ENCODE data around the gene FBLN2. TPM values are rescaled to one million over a fixed set of nuclear protein-coding genes. Genes with fewer than 3 reads are reported as not detected.

Gene FBLN2
- total and polyA plus RNA-seq, 4 donors, result 1.3 to 9.1 (median 4.3) TPM

DNA sequence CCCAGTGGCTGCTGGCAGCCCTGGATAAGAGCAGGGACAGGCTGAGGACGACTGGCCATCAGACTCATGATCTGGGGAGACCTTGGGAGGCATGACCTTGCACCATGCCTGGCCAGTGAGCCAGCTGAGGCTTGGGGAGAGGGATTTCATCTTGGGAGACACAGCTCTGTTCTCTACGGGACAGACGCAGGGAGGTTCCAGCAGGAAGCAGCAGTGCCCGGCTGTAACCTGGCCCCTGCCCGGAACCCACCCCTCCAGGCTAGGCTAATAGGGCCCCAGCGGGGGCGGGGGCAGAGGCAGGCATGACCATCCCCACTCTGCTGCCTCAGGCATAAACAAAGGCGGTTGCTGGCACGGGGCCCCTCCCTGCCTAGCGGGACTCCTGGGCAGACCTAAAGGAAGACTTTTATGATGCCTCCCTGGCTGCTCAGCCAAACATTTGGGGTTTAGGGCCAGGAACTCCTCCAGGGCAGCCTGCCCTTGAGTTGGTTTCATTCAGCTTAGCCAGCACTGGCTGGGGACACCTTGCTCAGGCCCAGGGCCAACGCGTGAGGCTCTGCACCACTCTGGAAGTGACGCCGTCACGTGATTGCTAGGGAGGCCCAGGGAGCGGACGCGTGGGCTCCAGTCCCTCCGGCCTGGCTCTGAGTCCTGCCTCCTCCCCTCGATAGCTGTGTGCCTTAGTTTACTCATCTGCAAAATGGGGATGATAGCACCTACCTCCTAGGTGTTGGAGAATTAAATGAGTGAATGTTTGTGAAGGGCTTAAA, 41.2 kb upstream of the FBLN2 start:
- no peak for DNase-seq (ENCODE audit: low spot score)
- WGBS, result 75% methylated on average over 20 of the region's 20 CpGs
- no peaks in the 10 kb centered on the region for H3K9me3 ChIP-seq (ENCODE audit: control insufficient read depth in 4 of 4, low read length in 3 of 4)
- no peak for TF ChIP-seq RAD21 (IDR thresholded peaks at IDR 0.05)
- TF ChIP-seq FOXA2 (IDR thresholded peaks at IDR 0.05), result no peak
- TF ChIP-seq, protein P1, sequence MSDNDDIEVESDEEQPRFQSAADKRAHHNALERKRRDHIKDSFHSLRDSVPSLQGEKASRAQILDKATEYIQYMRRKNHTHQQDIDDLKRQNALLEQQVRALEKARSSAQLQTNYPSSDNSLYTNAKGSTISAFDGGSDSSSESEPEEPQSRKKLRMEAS (IDR thresholded peaks at IDR 0.05), result no peak
- no peak for TF ChIP-seq HNF4G (IDR thresholded peaks at IDR 0.05)
- TF ChIP-seq CTCF (IDR thresholded peaks at IDR 0.05; ENCODE audit: low read depth, low read length, missing input control), result no peak
- no peak for TF ChIP-seq EGR1 (IDR thresholded peaks at IDR 0.05; ENCODE audit: low read depth in 2 of 2)
- no peak overlapping the region for H3K4me3 ChIP-seq (ENCODE audit: low read depth in 1 of 3, low read length in 3 of 3)
- H3K4me1 ChIP-seq (ENCODE audit: control insufficient read depth in 4 of 4, insufficient read depth in 4 of 4, low read length in 3 of 4), result no peaks in the 10 kb centered on the region
- no peaks in the 10 kb centered on the region for H3K36me3 ChIP-seq (ENCODE audit: control insufficient read depth in 4 of 4, insufficient read depth in 3 of 4, low read depth in 1 of 4, low read length in 3 of 4)
- no peaks in the 10 kb centered on the region for H3K27me3 ChIP-seq (ENCODE audit: control insufficient read depth in 4 of 4, insufficient read depth in 4 of 4, low read length in 3 of 4)
- no peak overlapping the region for H3K9ac ChIP-seq (ENCODE audit: low read depth in 1 of 2, low read length in 2 of 2)
- H3K27ac ChIP-seq (ENCODE audit: low read depth in 1 of 2, low read length in 2 of 2), result no peak overlapping the region

DNA sequence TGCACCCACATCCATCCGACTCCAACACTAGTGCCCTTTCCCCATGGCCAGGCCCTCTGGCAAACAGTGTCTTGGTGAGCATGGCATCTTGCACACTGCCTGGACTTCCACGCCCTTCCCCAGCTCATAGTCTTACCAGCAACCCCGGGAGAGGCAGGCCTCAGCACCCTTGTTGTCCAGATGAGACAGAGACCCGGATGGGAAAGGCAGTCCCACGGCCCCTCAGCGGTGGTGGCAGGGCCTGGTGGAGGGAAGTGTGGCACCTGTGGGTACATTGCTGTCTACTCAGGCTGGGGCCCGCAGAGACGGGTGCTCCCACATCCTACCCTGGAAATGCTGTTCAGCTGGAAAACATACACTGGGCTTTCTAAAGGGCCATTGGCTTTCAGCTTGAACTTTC, 40.4 kb upstream of the FBLN2 start:
- DNase-seq (ENCODE audit: low spot score), result no peak

More for the DNA sequence above, 40.4 kb upstream of the FBLN2 start:
- Histone ChIP-seq H3K9me3 (ENCODE audit: control insufficient read depth in 4 of 4, low read length in 3 of 4) (no peaks in the 10 kb centered on the region), H3K4me3 (ENCODE audit: low read depth in 1 of 3, low read length in 3 of 3) (no peak overlapping the region), H3K9ac (ENCODE audit: low read depth in 1 of 2, low read length in 2 of 2) (no peak overlapping the region), H3K27ac (ENCODE audit: low read depth in 1 of 2, low read length in 2 of 2) (no peak overlapping the region), H3K4me1 (ENCODE audit: control insufficient read depth in 4 of 4, insufficient read depth in 4 of 4, low read length in 3 of 4) (no peaks in the 10 kb centered on the region), H3K36me3 (ENCODE audit: control insufficient read depth in 4 of 4, insufficient read depth in 3 of 4, low read depth in 1 of 4, low read length in 3 of 4) (no peaks in the 10 kb centered on the region), H3K27me3 (ENCODE audit: control insufficient read depth in 4 of 4, insufficient read depth in 4 of 4, low read length in 3 of 4) (no peaks in the 10 kb centered on the region)
- TF ChIP-seq, protein P1 (IDR thresholded peaks at IDR 0.05), result no peak
- TF ChIP-seq RAD21 (IDR thresholded peaks at IDR 0.05), result no peak
- TF ChIP-seq SP1 (IDR thresholded peaks at IDR 0.05), result no peak
- TF ChIP-seq JUND (IDR thresholded peaks at IDR 0.05), result no peak
- TF ChIP-seq, protein P2, sequence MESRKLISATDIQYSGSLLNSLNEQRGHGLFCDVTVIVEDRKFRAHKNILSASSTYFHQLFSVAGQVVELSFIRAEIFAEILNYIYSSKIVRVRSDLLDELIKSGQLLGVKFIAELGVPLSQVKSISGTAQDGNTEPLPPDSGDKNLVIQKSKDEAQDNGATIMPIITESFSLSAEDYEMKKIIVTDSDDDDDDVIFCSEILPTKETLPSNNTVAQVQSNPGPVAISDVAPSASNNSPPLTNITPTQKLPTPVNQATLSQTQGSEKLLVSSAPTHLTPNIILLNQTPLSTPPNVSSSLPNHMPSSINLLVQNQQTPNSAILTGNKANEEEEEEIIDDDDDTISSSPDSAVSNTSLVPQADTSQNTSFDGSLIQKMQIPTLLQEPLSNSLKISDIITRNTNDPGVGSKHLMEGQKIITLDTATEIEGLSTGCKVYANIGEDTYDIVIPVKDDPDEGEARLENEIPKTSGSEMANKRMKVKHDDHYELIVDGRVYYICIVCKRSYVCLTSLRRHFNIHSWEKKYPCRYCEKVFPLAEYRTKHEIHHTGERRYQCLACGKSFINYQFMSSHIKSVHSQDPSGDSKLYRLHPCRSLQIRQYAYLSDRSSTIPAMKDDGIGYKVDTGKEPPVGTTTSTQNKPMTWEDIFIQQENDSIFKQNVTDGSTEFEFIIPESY (IDR thresholded peaks at IDR 0.05), result no peak
- TF ChIP-seq, protein P3, sequence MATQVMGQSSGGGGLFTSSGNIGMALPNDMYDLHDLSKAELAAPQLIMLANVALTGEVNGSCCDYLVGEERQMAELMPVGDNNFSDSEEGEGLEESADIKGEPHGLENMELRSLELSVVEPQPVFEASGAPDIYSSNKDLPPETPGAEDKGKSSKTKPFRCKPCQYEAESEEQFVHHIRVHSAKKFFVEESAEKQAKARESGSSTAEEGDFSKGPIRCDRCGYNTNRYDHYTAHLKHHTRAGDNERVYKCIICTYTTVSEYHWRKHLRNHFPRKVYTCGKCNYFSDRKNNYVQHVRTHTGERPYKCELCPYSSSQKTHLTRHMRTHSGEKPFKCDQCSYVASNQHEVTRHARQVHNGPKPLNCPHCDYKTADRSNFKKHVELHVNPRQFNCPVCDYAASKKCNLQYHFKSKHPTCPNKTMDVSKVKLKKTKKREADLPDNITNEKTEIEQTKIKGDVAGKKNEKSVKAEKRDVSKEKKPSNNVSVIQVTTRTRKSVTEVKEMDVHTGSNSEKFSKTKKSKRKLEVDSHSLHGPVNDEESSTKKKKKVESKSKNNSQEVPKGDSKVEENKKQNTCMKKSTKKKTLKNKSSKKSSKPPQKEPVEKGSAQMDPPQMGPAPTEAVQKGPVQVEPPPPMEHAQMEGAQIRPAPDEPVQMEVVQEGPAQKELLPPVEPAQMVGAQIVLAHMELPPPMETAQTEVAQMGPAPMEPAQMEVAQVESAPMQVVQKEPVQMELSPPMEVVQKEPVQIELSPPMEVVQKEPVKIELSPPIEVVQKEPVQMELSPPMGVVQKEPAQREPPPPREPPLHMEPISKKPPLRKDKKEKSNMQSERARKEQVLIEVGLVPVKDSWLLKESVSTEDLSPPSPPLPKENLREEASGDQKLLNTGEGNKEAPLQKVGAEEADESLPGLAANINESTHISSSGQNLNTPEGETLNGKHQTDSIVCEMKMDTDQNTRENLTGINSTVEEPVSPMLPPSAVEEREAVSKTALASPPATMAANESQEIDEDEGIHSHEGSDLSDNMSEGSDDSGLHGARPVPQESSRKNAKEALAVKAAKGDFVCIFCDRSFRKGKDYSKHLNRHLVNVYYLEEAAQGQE (IDR thresholded peaks at IDR 0.05), result no peak
- no peak for TF ChIP-seq HNF4G (IDR thresholded peaks at IDR 0.05)
- no peak for TF ChIP-seq HNF4A (conservative IDR thresholded peaks at IDR 0.05)
- 94% methylated on average over 8 of the region's 8 CpGs for WGBS
